GM12801 (cell line): ENCODE measurements around the gene CSRP1.

Experiments
- CTCF ChIP-seq: IDR thresholded peaks from one replicate; pipeline ENCODE4 v1.5.1; 2011; ENCODE audit warnings: control low read depth; ENCODE audit not compliant: insufficient read length; ENCODE audit errors: extremely low read depth

The CSRP1 gene

GRCh38 chr1:201433609-201434008, 73.3 kb downstream of the CSRP1 start:
- no peak for TF ChIP-seq CTCF
